NCI-H446 treated with DMSO at 0.1 percent for 48 hours (cell line): Measurements from ENCODE around the gene AP2B1.
A peak's percentile ranks its signal among the peaks of the same experiment; 100 is the strongest.
"Not testable (repeated sequence)": the region's sequence is repeated elsewhere in the genome, so short reads cannot be mapped to it uniquely, and the experiment has no call there.

Experiments
- DNase-seq: peaks from one replicate; lab custom pipeline; 2025; lab: John Stamatoyannopoulos, UW

The AP2B1 gene

DNA sequence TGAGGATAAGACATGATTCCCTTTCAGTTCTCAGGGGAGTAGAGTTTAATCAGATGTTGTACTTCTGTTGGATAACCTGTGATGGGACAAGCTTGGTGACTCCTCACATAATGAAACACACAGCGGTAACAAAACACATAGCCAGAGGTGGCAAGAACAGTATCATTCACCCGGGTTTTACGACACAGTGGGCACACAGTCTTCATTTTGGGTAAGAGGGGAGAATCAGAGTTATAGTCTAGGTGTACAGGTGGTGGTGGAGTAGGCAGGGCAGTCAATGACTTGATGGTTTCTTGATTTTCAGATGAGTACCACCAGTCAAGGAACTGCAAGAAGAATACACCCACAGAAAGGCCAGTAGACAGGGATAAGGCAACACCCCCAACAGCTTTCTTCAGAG lies 11.4 kb upstream of the AP2B1 start:
- no peak for DNase-seq

DNA sequence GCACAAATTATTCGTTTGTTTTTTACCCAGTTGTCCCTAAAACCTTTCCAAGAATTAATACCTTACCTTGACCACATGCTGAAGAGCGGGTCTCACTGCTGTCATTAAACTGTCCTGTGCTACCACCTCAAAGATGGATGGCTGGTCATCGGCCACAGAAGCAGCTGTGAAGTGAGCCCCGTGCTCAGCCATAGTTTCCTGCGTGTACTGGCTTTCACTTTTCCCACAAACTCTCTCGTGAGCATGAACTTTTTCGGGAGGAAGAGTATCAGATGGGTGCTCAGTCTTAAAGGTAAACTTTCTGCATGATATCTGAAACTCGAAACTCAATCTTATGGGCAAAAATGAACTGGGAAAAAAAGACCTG lies 9.3 kb upstream of the AP2B1 start:
- DNase-seq = no peak

DNA sequence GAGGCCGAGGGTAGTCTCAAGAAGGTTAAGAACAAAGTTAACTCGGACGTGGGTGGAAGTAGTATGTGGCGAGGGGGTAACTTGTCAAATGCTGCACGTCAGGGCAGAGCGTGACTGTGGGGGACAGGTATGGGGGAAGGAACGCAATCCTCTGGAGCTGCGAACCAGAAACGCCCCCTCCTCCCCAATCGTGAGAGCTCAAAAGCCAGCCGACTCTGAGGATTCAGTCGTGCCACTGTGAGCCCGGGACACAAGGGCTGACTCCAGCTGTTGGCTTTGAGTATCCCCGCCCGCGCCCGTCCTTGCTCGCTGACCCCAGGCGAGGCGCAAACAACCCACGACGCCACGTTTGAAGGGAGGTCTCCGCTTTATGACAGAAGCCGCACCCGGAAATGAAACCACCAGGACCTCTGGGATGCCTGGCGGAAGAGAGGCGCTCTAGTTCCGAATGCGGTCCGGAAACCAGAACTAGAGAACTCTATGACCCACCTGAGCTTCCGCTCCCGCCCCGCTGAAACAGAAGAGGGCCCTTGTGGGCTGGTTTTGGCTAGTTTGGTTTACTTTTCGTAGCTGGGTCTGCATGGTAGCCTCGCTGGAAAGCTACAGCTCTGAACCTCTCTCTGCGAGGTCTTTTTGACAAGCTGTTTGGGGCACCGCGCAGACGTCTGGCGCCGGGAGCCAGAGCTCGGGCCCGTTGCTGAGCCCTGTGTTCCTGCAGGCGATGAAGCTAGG lies 8.8 kb upstream of the AP2B1 start, which contains the start of gene PEX12:
Gene PEX12, minus strand, starts transcription at position 375 of the 732 bp plus-strand sequence. CDS start 550 bp downstream, outside the sequence.
- peak; percentile 82 for DNase-seq

DNA sequence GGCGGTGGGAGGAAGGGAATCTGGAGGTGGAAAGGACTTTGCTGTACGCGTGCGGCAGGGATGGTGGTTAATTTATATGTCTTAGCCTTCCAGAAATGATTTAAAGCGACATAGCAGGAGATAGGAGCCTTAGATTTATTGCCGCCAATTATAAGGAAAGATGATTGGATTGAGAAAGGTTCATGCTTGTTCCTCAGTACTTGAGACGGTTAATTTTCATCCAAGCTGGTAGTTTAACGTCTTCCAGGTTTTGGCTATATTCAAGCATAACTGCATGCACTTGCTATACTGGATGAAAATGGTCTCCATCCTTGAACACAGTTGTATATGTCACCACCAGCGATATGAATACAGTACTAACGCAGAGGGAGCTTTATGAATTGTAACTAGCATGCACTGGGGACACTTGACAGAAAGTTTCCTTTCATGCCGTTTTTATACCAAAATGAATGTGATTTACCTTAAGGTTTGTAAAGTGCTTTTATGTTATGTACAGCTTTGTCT lies 8.1 kb upstream of the AP2B1 start:
- DNase-seq = no peak

DNA sequence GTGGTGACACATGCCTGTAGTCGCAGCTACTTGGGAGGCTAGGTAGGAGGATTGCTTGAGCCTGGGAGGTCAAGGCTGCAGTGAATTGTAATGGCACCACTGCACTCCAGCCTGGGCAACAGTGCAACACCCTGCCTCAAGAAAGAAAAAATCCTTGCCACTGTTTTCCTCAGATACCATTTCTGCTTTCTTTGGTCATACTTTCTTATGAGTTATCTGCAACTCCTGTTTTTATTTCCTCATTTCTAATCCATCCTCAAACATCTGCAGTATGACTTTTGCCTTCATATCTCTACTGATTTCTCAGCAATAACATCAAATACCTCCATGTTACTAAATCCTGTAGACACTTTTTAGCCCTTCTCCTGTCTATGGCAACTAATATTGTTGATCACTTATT lies 3.1 kb upstream of the AP2B1 start:
- DNase-seq = no peak

DNA sequence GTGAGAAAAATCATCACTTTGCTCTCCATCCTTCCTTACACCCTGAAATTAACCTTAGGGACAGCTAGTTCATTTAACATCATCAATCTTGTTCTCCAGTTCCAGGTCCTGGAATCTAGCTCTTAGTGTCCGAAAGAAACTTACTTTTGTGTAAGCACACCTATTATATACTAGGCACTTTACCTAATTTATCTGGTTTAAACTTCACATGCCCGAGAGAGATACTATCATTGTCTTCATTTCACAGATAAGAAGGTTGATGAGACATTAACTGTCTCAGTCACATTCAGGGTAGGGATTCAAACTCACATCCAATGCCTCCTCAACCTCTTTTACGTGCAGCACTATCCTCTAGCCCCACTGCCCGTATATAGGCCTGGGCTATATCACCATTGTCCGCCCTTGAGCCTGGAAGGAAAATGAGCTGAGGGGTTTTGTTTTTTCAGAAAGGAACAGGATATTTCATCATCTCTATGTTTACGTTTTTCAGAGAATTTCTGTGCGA lies 501 bp upstream of the AP2B1 start:
- DNase-seq = no peak

DNA sequence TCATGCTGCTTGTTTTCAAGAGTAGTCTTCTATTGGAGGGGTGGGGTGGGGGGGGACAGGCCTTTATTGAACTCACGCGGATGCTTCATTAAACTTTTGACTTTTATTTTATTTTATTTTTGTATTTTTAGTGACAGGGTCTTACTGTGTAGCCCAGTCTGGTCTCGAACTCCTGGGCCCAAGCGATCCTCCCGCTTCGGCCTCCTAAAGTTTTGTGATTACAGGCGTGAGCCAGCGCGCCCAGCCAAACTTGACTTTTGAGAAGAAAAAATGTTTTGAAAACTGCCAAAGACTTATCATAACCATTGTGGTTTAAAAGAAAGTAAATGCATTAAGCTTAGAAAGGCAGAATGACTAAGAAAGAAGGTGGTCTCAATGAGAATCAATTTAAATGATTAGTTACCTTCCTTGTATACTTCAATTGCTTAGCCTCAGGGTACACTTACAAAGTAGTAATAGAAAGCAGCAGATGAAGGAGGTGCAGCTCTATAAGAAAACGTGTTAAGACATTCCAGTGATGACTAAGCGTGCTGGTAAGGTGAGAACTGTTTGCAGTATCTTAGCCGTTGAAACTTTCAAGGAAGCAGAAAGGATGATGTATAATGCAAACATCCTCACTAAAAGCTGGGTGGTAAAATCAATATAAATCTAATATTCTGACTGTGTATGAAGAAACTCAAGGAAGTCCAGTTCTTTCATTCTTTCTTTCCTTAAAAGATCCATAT lies 1.2 kb downstream of the AP2B1 start:
- no peak for DNase-seq

DNA sequence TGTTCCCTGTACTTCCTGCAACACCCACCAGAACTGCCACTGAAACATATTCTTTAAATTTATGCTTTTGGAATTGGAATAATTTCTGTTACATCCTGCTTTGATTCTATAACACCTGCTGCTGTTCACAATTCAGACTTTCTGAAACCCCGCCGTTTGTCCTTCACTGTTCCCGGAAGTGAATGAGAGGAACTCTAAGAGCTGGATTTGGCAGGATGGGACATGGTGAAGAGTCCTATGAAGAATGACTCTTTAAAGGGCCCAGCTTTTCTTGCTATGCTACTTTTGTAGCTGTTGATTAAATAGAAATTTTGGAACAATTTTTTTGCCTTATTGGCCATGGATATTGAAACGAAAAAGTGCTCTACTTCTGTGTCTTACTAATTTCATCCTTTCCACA lies 8.9 kb downstream of the AP2B1 start:
- DNase-seq = no peak

DNA sequence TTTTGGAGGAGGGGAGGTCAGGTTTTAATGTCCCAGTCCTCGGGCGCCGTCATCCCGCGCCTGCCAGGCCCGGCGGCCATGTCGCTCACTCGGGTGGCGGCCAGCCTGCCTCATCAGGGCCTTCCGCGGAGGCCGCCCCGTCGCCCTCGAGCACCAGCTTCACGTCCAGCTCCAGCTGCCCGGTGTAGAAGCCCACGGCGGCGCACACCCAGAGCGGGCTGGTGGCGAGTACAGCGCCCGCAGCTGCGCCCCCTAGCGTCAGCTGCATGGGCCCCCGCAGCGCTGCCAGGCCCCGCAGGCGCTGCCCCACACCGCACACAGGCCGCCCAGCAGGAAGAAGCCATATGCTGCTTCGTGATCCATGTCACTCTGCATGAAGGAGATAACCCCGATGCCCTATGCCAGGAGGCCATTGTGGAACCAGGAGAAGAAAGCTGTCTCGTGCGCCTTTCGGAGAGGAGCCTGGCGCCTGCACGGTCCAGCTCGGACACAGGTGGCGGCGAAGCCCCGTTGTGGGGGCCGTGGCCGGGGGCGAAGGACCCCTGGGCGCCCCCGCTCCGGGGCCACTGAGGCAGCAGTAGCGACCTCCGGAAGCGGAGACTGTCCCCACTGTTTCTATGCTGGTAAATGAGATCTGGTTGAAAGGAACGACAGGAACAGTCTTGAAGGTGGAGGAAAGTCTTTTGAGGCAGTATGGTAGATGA lies 9.6 kb downstream of the AP2B1 start:
- DNase-seq = no peak

DNA sequence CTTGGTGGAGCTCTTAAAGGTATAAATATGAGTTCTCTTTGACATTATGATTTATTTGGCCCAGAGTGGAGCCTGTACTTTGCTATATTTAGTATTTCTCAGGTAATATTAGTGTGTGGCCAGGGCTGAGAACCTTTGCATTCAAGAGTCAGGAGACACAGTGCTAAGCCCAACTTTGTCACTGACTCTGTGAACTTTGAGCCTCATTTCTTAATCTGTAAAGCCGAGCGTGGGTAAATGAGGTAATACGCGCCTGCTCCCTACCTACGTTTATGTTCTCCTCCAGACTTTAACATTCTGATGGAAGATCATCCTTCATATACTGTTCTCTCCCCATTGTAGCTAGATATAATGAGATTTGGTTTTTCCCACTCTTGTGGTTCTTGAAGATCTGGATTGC lies 10.5 kb downstream of the AP2B1 start:
- no peak for DNase-seq

DNA sequence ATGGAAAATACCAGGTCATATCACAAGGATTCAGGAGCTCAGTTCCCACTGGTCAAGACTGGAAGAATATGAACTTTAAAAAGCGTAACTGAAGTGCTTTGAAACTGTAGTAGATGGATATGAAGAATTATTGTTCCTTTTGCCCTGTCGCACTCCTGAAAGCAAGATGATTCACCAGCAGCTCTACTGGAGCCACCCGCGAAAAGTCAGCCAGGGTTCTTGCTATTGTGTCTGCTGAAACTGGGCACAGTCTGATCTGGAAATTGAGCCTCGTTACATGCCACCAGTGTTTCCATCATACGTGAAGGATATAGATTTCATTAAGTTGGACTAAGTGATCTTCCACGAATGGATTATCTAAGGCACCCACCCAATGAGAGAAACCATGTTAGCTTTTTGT lies 16.6 kb downstream of the AP2B1 start:
- DNase-seq = no peak

DNA sequence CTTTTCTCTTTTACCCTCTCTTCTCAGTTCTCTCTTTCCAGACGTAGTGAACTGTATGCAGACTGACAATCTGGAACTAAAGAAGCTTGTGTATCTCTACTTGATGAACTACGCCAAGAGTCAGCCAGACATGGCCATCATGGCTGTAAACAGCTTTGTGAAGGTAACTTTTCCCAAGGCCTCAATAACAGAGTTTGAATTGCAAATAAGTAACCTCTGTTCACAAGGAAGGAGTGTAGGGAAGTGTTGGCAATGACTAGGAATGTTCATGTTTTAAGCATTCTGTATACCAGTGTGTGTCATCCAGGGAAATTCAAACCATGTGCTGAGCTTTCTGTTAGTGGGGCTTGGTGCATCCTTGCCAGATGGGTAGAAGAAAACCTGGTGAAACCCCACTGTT lies 18.6 kb downstream of the AP2B1 start:
- no peak for DNase-seq

DNA sequence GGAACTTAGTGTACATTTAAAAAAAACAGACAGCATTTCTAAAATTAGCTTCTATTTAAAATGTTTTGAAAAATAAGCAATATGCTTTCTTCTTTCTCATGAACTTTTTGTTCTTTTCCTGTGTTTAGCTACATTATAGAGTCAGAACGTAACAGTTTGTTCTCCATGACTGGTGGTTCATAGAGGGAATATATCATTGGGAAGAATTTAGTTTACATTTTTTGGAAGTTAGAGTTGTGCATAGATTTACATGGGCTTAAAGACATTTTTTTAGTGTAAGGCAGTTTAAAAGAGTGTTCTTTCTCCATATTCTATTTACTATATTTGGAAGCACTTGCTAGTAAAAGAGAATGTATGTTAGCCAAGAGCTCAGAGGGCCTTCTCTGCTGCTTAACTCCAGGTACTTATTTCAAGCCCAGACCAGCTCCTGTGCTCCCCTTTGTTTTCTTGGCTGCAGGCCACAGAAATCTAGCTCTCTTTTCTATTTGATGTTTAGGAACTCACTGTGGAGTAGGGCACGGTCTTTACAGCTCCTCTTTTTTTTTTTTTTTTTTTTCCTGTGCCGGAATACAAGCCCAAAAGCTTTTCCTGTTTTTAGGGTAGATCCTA lies 20.2 kb downstream of the AP2B1 start:
- no peak for DNase-seq

DNA sequence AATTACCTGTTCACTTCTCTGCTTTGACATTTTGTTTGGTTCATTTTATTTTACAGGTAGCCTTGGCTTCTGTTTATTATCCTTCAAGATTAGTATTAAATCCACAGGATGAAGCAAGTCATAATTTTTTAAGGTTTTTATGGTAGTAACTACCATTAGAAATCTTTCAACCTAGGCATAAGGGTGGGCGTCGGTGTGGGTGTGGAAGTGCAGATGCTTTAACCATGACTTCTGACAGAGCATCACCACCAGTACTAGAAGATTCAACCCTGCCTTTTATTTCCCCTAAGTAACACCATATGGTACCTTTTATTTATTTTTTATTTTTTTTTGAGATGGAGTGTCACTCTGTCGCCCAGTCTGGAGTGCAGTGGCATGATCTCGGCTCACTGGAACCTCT lies 22.7 kb downstream of the AP2B1 start:
- DNase-seq = no peak

DNA sequence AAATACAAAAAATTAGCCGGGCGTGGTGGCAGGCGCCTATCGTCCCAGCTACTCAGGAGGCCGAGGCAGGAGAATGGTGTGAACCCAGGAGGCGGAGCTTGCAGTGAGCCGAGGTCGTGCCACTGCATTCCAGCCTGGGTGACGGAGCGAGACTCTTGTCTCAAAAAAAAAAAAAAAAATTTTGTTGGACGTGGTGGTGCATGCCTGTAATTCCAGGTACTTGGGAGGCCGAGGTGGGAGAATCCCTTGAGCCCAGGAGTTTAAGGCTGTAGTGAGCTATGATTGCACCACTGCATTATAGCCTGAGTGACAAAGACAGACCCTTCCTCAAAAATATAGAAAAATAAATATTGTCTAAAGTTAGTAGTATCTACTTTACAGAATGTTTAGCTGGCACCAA lies 23.6 kb downstream of the AP2B1 start:
- DNase-seq = not testable (repeated sequence)

DNA sequence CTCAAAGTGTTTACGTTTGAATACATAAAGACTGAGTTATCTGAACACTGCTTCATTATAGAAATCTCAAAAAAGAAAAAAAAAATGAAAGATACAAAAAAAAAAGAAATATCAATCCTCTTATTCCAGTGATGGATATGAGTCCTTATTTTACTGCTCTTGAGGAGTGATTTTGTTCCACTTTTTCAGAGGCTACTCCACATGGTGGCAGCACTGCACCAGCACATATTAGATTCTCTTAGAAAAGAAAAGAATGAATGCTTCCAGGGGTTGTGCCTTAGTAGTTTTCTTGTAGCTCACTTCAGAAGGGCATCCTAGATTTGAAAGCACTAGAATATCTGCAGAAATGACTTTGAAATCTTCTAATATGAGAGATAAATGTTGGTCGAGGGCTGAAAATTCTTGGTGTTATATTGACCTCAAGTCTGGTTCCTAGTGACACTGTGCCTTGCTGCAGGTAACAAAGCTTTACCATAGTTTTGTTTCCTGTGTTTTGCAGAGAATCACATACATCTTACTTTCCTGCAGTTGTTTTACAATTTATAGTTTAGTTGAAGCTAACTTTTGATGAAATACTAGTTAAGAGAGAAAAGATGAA lies 25.9 kb downstream of the AP2B1 start:
- no peak for DNase-seq

DNA sequence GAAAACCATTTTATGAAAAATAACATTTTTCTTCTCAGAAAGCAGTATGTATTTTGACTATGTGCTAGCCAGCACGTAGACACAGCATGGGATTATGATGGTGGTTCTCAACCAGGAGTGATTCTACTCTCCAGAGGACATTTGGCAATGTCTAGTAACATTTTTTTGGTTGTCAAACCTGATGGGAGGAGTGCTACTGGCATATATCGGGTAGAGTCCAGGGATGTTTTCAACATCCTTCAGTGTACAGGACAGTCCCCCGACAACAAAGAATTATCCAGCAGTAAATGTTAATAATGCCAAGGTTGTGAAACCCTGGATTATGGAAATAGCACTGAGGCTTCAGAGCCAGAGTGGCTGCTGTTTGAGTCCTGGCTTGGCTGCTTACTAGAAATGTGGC lies 27.7 kb downstream of the AP2B1 start:
- DNase-seq = no peak

DNA sequence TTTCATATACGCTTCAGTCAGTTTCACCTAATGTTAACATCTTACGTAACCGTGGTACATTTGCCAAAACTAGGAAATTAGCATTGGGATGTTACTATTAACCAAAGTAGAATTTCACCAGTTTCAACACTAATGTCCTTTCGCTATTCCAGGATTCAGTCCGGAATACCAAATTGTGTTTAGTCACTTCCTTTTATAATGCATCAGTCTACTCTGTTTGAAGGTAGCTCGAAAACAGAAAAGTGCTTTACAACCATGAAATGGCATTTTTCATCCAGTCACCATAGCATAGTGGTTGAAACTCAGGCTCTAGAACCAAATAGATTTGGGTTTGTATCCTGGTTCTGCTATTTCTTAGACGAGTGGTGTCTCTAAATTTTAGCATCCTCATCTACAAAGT lies 29.4 kb downstream of the AP2B1 start:
- DNase-seq = no peak

DNA sequence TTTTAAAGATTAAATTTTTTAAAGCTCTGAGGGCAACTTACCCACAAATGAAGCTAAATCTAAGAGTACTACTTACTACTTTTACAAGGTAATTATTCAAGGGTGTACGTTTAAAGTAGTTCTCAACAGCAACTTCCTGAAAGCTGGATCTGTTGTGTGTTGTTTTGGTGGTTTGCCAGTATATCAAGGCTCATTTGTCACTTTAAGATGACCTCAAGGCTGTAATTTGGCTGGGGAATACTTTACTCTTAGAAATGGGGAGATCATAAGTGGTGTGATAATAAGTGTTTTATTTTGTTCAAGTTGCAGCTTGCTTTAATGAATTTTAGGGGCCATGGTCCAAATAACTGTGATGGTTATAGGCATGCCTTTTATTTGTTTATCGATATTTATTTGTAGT lies 30.4 kb downstream of the AP2B1 start:
- no peak for DNase-seq

DNA sequence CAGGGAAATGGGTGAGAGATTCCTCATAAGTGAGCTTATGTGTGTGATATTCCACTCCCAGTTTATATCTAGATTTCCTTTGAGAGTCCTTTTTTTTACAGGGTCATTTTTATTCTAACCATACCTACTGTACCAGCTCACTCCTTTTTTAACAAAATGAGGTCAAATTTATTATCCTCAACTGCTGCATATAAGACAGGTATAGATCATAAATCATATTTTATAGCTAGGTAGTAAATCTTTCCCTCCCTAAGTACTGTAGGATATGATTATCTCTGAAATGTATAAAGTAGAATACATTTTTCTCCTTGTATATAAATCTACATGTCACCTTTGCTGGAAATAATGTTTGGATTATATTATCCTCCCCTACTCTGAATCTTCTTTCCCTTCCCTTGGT lies 31.5 kb downstream of the AP2B1 start:
- DNase-seq = no peak

DNA sequence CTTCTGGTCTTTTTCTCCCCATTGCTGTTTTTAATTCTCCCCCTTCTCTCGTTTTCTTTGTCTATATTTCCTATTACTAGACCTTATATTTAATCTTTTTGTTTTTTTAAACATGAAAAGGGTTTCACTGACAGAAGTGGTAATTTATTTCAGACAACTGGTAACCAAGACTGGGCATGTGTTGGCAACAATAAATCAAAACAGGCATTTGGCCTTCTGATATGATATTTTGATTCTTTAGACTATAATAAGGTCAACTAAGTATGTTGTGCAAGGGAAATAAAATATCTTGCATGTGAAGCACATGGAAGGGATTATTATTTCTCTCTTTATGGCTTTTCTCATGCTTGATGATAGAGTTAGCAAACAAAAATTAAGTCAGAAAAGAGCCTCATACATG lies 34.6 kb downstream of the AP2B1 start:
- DNase-seq = no peak

DNA sequence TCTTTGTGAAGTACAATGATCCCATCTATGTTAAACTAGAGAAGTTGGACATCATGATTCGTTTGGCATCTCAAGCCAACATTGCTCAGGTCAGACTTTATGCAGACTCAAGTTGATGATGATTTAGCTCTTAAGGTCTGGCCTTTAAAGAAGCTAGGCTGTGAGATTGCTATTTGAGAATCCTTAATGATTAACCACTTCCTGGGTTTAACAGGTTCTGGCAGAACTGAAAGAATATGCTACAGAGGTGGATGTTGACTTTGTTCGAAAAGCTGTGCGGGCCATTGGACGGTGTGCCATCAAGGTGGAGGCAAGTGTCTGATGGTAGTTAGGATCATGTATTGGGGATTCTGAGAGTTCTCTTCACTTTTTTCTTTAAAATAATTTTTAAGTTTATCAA lies 40.3 kb downstream of the AP2B1 start:
- no peak for DNase-seq
